HFFc6 (cell line): Measurements from ENCODE around the gene PPP1R3A. TPM values are rescaled to one million over a fixed set of nuclear protein-coding genes. Genes with fewer than 3 reads are reported as not detected.

Experiments used
- DNase-seq: peaks from one replicate; pipeline ENCODE4 v3.0.0-alpha.2; 2018
- H3K27ac Mint-ChIP-seq: 2 replicates; pipeline ENCODE4 v1.8.0; 2020; ENCODE audit warnings: mild to moderate bottlenecking, mixed read lengths
- H3K27me3 Mint-ChIP-seq: 2 replicates; pipeline ENCODE4 v1.8.0; 2021; ENCODE audit warnings: mild to moderate bottlenecking, moderate library complexity, mixed read lengths; ENCODE audit not compliant: insufficient read depth
- H3K36me3 Mint-ChIP-seq: 2 replicates; pipeline ENCODE4 v1.8.0; 2021; ENCODE audit warnings: low read depth, mixed read lengths
- H3K4me1 Mint-ChIP-seq: 2 replicates; pipeline ENCODE4 v1.8.0; 2020; ENCODE audit warnings: low read depth, mixed read lengths
- H3K4me3 Mint-ChIP-seq: 2 replicates; pipeline ENCODE4 v1.8.0; 2020; ENCODE audit warnings: mild to moderate bottlenecking, moderate library complexity, mixed read lengths
- H3K9me3 Mint-ChIP-seq: 2 replicates; pipeline ENCODE4 v1.8.0; 2020; ENCODE audit warnings: mild to moderate bottlenecking, mixed read lengths
- CTCF ChIP-seq: fragments of 200-600 bp; sonication (generic); IDR thresholded peaks from 2 replicates; pipeline ENCODE4 v1.5.0; 2021; ENCODE audit warnings: antibody characterized with exemption, mild to moderate bottlenecking
- total RNA-seq, 6 experiments: library from RNA; stranded (reverse); fragmentation: NEBNext Ultra II Directional; extraction: Animal tissue kit (Norgen Biotek cat#: 25700); gene quantifications; 2 replicates in 1 of 6; 3 replicates in 5 of 6; pipeline ENCODE4 v1.2.3, GENCODE V29; 2021

The PPP1R3A gene
- total RNA-seq, 6 experiments from 2014 or later, result not detected

- Mint-ChIP-seq H3K4me1 (no peaks in the 10 kb centered on the region), H3K36me3 (no peaks in the 10 kb centered on the region), H3K27me3 (no peaks in the 10 kb centered on the region), H3K27ac (no peak overlapping the region), H3K4me3 (no peak overlapping the region), H3K9me3 (peaks cover 26% of the 10 kb centered on the region)
- DNase-seq, result no peak
- no peak for TF ChIP-seq CTCF
These were observed 26.0 kb downstream of the PPP1R3A start for GRCh38 chr7:113892818-113893217.

- Mint-ChIP-seq H3K9me3 (peaks cover 30% of the 10 kb centered on the region), H3K27me3 (no peaks in the 10 kb centered on the region), H3K4me1 (no peaks in the 10 kb centered on the region), H3K36me3 (no peaks in the 10 kb centered on the region), H3K27ac (no peak overlapping the region), H3K4me3 (no peak overlapping the region)
- no peak for DNase-seq
- TF ChIP-seq CTCF, result no peak
These were observed 27.0 kb downstream of the PPP1R3A start for GRCh38 chr7:113891828-113892227.

- TF ChIP-seq CTCF, result no peak
- H3K27ac Mint-ChIP-seq, result no peak overlapping the region
These were observed 27.8 kb downstream of the PPP1R3A start for GRCh38 chr7:113891031-113891350.

GRCh38 chr7:113890331-113891030 is 28.3 kb downstream of the PPP1R3A start:
- peaks cover 35% of the 10 kb centered on the region for H3K9me3 Mint-ChIP-seq
- no peaks in the 10 kb centered on the region for H3K27me3 Mint-ChIP-seq
- DNase-seq, result no peak
- no peak for TF ChIP-seq CTCF
- no peaks in the 10 kb centered on the region for H3K36me3 Mint-ChIP-seq
- no peak overlapping the region for H3K4me3 Mint-ChIP-seq
- H3K4me1 Mint-ChIP-seq, result no peaks in the 10 kb centered on the region
- H3K27ac Mint-ChIP-seq, result no peak overlapping the region

More at GRCh38 chr7:113891031-113891350, 27.8 kb downstream of the PPP1R3A start:
- H3K27me3 Mint-ChIP-seq, result no peaks in the 10 kb centered on the region
- no peak for DNase-seq
- H3K9me3 Mint-ChIP-seq, result peaks cover 35% of the 10 kb centered on the region
- no peaks in the 10 kb centered on the region for H3K36me3 Mint-ChIP-seq
- no peak overlapping the region for H3K4me3 Mint-ChIP-seq
- no peaks in the 10 kb centered on the region for H3K4me1 Mint-ChIP-seq

- Mint-ChIP-seq H3K36me3 (no peaks in the 10 kb centered on the region), H3K4me3 (no peak overlapping the region), H3K9me3 (peaks cover 53% of the 10 kb centered on the region), H3K27ac (no peak overlapping the region), H3K27me3 (no peaks in the 10 kb centered on the region), H3K4me1 (no peaks in the 10 kb centered on the region)
- no peak for DNase-seq
- no peak for TF ChIP-seq CTCF
These were observed 35.7 kb downstream of the PPP1R3A start for GRCh38 chr7:113883096-113883495.
